Embryonic facial prominence (tissue), 1 donor: ENCODE data around the gene CDS1.
A peak's percentile ranks its signal among the peaks of the same experiment; 100 is the strongest.
"Not testable (repeated sequence)": the region's sequence is repeated elsewhere in the genome, so short reads cannot be mapped to it uniquely, and the experiment has no call there.

ENCODE experiments used
- DNase-seq: peaks from one replicate; pipeline ENCODE4 v3.0.0-alpha.2; 2016; ENCODE audit errors: extremely low spot score

CDS1 gene

GRCh38 chr4:84582988-84583875 lies at the start of gene CDS1:
TSS of gene CDS1 (plus strand) at chr4:84583127. CDS start at chr4:84583402, 275 bp downstream.
- DNase-seq, result no peak

- DNase-seq, result no peak
These were observed 47.0 kb upstream of the CDS1 start for GRCh38 chr4:84535901-84536300.

- no peak for DNase-seq
These were observed 37.8 kb upstream of the CDS1 start for GRCh38 chr4:84545093-84545492.

GRCh38 chr4:84547211-84547610 lies 35.7 kb upstream of the CDS1 start:
- DNase-seq, result no peak

- not testable (repeated sequence) for DNase-seq
These were observed 33.7 kb upstream of the CDS1 start for GRCh38 chr4:84549191-84549590.

GRCh38 chr4:84562156-84562555 lies 20.8 kb upstream of the CDS1 start:
- no peak for DNase-seq

- no peak for DNase-seq
These were observed 19.9 kb upstream of the CDS1 start for GRCh38 chr4:84563002-84563401.

- DNase-seq, result no peak
These were observed 17.0 kb upstream of the CDS1 start for GRCh38 chr4:84565951-84566350.

- no peak for DNase-seq
These were observed 14.4 kb upstream of the CDS1 start for GRCh38 chr4:84568496-84568895.

GRCh38 chr4:84569009-84569408 lies 13.9 kb upstream of the CDS1 start:
- DNase-seq, result no peak

- no peak for DNase-seq
These were observed 9.4 kb upstream of the CDS1 start for GRCh38 chr4:84573385-84574068.

- no peak for DNase-seq
These were observed 8.7 kb upstream of the CDS1 start for GRCh38 chr4:84574069-84574720.

GRCh38 chr4:84578540-84579402 lies 4.2 kb upstream of the CDS1 start:
- no peak for DNase-seq

GRCh38 chr4:84579403-84579776 lies 3.5 kb upstream of the CDS1 start:
- no peak for DNase-seq

- peak; percentile 81 for DNase-seq
These were observed 482 bp upstream of the CDS1 start for GRCh38 chr4:84582302-84582987.

GRCh38 chr4:84583876-84584380 lies 1.0 kb downstream of the CDS1 start:
- DNase-seq, result no peak

GRCh38 chr4:84585251-84585650 lies 2.3 kb downstream of the CDS1 start:
- DNase-seq, result no peak

- no peak for DNase-seq
These were observed 11.8 kb downstream of the CDS1 start for GRCh38 chr4:84594724-84595123.

- DNase-seq, result no peak
These were observed 13.9 kb downstream of the CDS1 start for GRCh38 chr4:84596826-84597225.

- DNase-seq, result no peak
These were observed 14.5 kb downstream of the CDS1 start for GRCh38 chr4:84597450-84597849.

GRCh38 chr4:84606645-84607044 lies 23.7 kb downstream of the CDS1 start:
- no peak for DNase-seq
